Breast epithelium (tissue), 3 donors: ENCODE data around the gene ELANE.

Source experiments
- CTCF ChIP-seq, 3 donors: fragments of 450-650 bp; IDR thresholded peaks; one replicate each; pipeline ENCODE4 v1.5.1; 2016 to 2017; ENCODE audit warnings: antibody characterized with exemption in 3 of 3, mild to moderate bottlenecking in 3 of 3, moderate library complexity in 3 of 3
- POLR2A ChIP-seq: fragments of 450-650 bp; IDR thresholded peaks from one replicate; pipeline ENCODE4 v1.6.1; 2016; ENCODE audit warnings: antibody characterized with exemption, mild to moderate bottlenecking, moderate library complexity
- POLR2AphosphoS5 ChIP-seq, 3 donors: sonication (generic); formaldehyde crosslinking; IDR thresholded peaks; one replicate each; pipeline ENCODE4 v1.6.1; 2017; ENCODE audit warnings: antibody characterized with exemption in 3 of 3

GRCh38 chr19:829129-829758 lies 22.9 kb upstream of the ELANE start:
- no peak for TF ChIP-seq CTCF (IDR thresholded peaks at IDR 0.05)
- no peak for TF ChIP-seq POLR2AphosphoS5 (IDR thresholded peaks at IDR 0.05)
- no peak for TF ChIP-seq POLR2A
